ENCODE results near the gene SLC2A5. TPM values are rescaled to one million over a fixed set of nuclear protein-coding genes. Genes with fewer than 3 reads are reported as not detected.
"Not testable (repeated sequence)": the region's sequence is repeated elsewhere in the genome, so short reads cannot be mapped to it uniquely, and the experiment has no call there.

Gene SLC2A5
- total RNA-seq, 1 experiment from 2014 or later, result 0.70 TPM

- Mint-ChIP-seq H3K27ac (ENCODE audit: unreplicated experiment) (no peak overlapping the region), H3K4me1 (ENCODE audit: low read depth, unreplicated experiment) (no peaks in the 10 kb centered on the region), H3K36me3 (ENCODE audit: insufficient read depth, unreplicated experiment) (no peaks in the 10 kb centered on the region), H3K27me3 (ENCODE audit: insufficient read depth, unreplicated experiment) (no peaks in the 10 kb centered on the region), H3K9me3 (ENCODE audit: unreplicated experiment) (peaks cover 30% of the 10 kb centered on the region), H3K4me3 (ENCODE audit: unreplicated experiment) (no peak overlapping the region)
- CTCF ChIA-PET, result no interaction called here
- intact Hi-C loops (cut with micrococcal nuclease; ENCODE audit: unreplicated experiment), result no loop called here
- no TSS peak for BruUV-seq (replicated peaks)
- Histone ChIP-seq H3K4me1 (no peaks in the 10 kb centered on the region), H3K36me3 (ENCODE audit: control insufficient read depth, insufficient read depth, low read length) (no peaks in the 10 kb centered on the region), H3K9me3 (peaks cover 7% of the 10 kb centered on the region), H3K4me3 (ENCODE audit: low read depth, low read length) (no peak overlapping the region), H3K27me3 (replicated peaks; ENCODE audit: control insufficient read depth, insufficient read depth, low read length) (no peaks in the 10 kb centered on the region)
- TF ChIP-seq CTCF (IDR thresholded peaks at IDR 0.05; ENCODE audit: insufficient read depth in 1 of 2, low read depth in 1 of 2, low read length in 1 of 2, severe bottlenecking in 1 of 2, unreplicated experiment in 1 of 2), result no peak
- DNase-seq, result no peak
- POLR2A ChIA-PET, result no interaction called here
Observed at GRCh38 chr1:9031484-9032259, 37.8 kb downstream of the SLC2A5 start.

GRCh38 chr1:9031077-9031476 lies 38.4 kb downstream of the SLC2A5 start:
- H3K4me3 Mint-ChIP-seq (ENCODE audit: unreplicated experiment); intact Hi-C loops (cut with micrococcal nuclease; ENCODE audit: unreplicated experiment); H3K9me3 ChIP-seq; H3K4me1 ChIP-seq; BruUV-seq (replicated peaks); H3K36me3 ChIP-seq (ENCODE audit: control insufficient read depth, insufficient read depth, low read length); CTCF ChIA-PET; H3K27me3 Mint-ChIP-seq (ENCODE audit: insufficient read depth, unreplicated experiment); H3K27ac Mint-ChIP-seq (ENCODE audit: unreplicated experiment); H3K36me3 Mint-ChIP-seq (ENCODE audit: insufficient read depth, unreplicated experiment); H3K4me3 ChIP-seq (ENCODE audit: low read depth, low read length); H3K27me3 ChIP-seq (replicated peaks; ENCODE audit: control insufficient read depth, insufficient read depth, low read length); POLR2A ChIA-PET; DNase-seq; H3K4me1 Mint-ChIP-seq (ENCODE audit: low read depth, unreplicated experiment): not testable (repeated sequence)
- peaks cover 27% of the 10 kb centered on the region for H3K9me3 Mint-ChIP-seq (ENCODE audit: unreplicated experiment)

GRCh38 chr1:9028921-9029705 lies 40.3 kb downstream of the SLC2A5 start:
- Mint-ChIP-seq H3K27ac (ENCODE audit: unreplicated experiment) (no peak overlapping the region), H3K27me3 (ENCODE audit: insufficient read depth, unreplicated experiment) (no peaks in the 10 kb centered on the region), H3K9me3 (ENCODE audit: unreplicated experiment) (peaks cover 7% of the 10 kb centered on the region), H3K4me1 (ENCODE audit: low read depth, unreplicated experiment) (peaks cover 6% of the 10 kb centered on the region), H3K4me3 (ENCODE audit: unreplicated experiment) (no peak overlapping the region), H3K36me3 (ENCODE audit: insufficient read depth, unreplicated experiment) (no peaks in the 10 kb centered on the region)
- H3K27me3 ChIP-seq (replicated peaks; ENCODE audit: control insufficient read depth, insufficient read depth, low read length), result no peaks in the 10 kb centered on the region
- intact Hi-C loops (cut with micrococcal nuclease; ENCODE audit: unreplicated experiment), result no loop called here
- peaks cover 14% of the 10 kb centered on the region for H3K4me1 ChIP-seq
- no peak for TF ChIP-seq CTCF (IDR thresholded peaks at IDR 0.05; ENCODE audit: insufficient read depth in 1 of 2, low read depth in 1 of 2, low read length in 1 of 2, severe bottlenecking in 1 of 2, unreplicated experiment in 1 of 2)
- CTCF ChIA-PET, result interaction anchor here (0.6 kb wide), 1 partner anchor 9 kb away, joined by 3 read pairs; no protein-coding TSS in a partner anchor
- POLR2A ChIA-PET, result no interaction called here
- no peaks in the 10 kb centered on the region for H3K36me3 ChIP-seq (ENCODE audit: control insufficient read depth, insufficient read depth, low read length)
- no peak for DNase-seq
- no peak overlapping the region for H3K4me3 ChIP-seq (ENCODE audit: low read depth, low read length)
- H3K9me3 ChIP-seq, result peaks cover 7% of the 10 kb centered on the region
- no TSS peak for BruUV-seq (replicated peaks)
